DOHH2 (cell line): Measurements from ENCODE around the gene CHPF.

ENCODE experiments used
- EZH2phosphoT487 ChIP-seq: fragments of 200-600 bp; sonication (generic); IDR thresholded peaks from 2 replicates; pipeline ENCODE4 v1.6.1; 2017; ENCODE audit warnings: borderline replicate concordance, mild to moderate bottlenecking, antibody characterized with exemption, low read length, moderate library complexity, mixed read lengths
- TF ChIP-seq, protein P1 (sequence below): fragments of 200-600 bp; sonication (generic); IDR thresholded peaks from one replicate; pipeline ENCODE4 v1.5.1; 2014; ENCODE audit warnings: antibody characterized with exemption, mild to moderate bottlenecking, low read depth, low read length; ENCODE audit not compliant: poor library complexity, severe bottlenecking

DNA sequence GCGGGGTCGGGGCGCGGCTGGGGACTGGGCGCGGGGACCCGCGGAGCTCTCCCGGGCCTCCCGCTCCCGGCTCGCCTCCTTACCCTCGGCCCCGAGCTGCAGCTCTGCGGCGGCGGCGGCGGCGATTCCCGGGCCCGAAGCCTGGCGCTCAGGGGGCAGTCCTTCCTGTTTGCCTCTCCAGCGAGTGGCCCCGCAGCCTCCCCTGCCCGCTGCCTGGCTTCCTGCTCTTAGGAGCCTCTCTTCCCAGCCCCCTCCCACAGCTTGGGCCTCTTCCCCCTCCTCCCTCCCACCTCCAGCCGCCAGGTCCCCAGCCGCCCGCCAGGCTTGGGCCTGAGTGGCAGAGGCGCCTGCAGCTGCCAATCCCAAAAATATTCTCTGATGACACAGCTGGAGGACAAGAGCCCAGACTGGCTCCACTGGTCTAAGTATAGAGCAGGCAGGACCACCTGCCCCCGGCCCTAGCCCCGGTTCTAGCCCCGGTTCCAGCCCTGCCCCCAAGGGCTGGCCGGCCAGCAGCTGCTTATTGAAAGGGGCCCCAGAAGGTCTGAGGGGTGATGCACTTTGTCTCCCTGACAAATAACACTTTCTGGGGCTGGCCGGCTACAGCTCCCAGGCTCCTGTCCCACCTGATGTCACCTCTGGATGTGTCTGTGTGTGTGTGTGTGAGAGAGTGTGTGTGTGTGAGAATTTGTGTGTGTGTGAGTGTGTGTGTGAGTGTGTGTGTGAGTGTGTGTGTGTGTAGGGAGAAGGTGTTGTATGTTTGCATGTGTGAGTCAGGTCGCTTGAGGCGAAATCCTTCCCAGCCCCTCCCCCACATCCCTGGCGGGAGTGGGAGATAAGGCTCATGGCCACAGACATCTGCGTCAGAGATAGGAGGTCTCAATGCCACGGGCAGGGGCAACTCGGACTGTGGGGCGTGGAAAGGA lies 28.0 kb upstream of the CHPF start, which contains the start of gene OBSL1:
- TF ChIP-seq, protein P1, sequence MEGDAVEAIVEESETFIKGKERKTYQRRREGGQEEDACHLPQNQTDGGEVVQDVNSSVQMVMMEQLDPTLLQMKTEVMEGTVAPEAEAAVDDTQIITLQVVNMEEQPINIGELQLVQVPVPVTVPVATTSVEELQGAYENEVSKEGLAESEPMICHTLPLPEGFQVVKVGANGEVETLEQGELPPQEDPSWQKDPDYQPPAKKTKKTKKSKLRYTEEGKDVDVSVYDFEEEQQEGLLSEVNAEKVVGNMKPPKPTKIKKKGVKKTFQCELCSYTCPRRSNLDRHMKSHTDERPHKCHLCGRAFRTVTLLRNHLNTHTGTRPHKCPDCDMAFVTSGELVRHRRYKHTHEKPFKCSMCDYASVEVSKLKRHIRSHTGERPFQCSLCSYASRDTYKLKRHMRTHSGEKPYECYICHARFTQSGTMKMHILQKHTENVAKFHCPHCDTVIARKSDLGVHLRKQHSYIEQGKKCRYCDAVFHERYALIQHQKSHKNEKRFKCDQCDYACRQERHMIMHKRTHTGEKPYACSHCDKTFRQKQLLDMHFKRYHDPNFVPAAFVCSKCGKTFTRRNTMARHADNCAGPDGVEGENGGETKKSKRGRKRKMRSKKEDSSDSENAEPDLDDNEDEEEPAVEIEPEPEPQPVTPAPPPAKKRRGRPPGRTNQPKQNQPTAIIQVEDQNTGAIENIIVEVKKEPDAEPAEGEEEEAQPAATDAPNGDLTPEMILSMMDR = no peak
- TF ChIP-seq EZH2phosphoT487 = no peak
